ENCODE results near the gene ADGRV1. TPM values are rescaled to one million over a fixed set of nuclear protein-coding genes. Genes with fewer than 3 reads are reported as not detected.
A peak's percentile ranks its signal among the peaks of the same experiment; 100 is the strongest.

Gene ADGRV1
- total RNA-seq, 2 experiments from 2014 or later: not detected

- Histone ChIP-seq H3K79me2 (ENCODE audit: insufficient read depth, low read depth, low read length) (no peaks in the 10 kb centered on the region), H3K4me1 (ENCODE audit: insufficient read depth, low read length, poor library complexity, severe bottlenecking) (no peaks in the 10 kb centered on the region), H3K36me3 (ENCODE audit: insufficient read depth, low read length) (no peaks in the 10 kb centered on the region), H3K4me2 (ENCODE audit: low read length) (no peak overlapping the region), H3K27ac (ENCODE audit: low read depth, low read length, poor library complexity, severe bottlenecking) (no peak overlapping the region), H3K9me2 (ENCODE audit: insufficient read depth, low read length) (no peaks in the 10 kb centered on the region), H3K4me3 (ENCODE audit: low read depth, low read length, poor library complexity, severe bottlenecking) (no peak overlapping the region), H4K20me1 (ENCODE audit: insufficient read depth, low read length) (no peaks in the 10 kb centered on the region), H3K9me3 (ENCODE audit: low read length) (no peaks in the 10 kb centered on the region), H2AFZ (ENCODE audit: low read length) (no peak overlapping the region)
- peak; percentile 5 for DNase-seq (ENCODE audit: low spot score)
- POLR2A ChIA-PET: no interaction called here
- intact Hi-C loops (cut with micrococcal nuclease; ENCODE audit: unreplicated experiment): no loop called here
- TF ChIP-seq EZH2phosphoT487 (IDR thresholded peaks at IDR 0.05; ENCODE audit: borderline replicate concordance, low read depth, low read length) (no peak), CTCF (conservative IDR thresholded peaks at IDR 0.05; ENCODE audit: low read length) (peak; percentile 76)
- BruUV-seq (replicated peaks): no TSS peak
- CTCF ChIA-PET (ENCODE audit: unreplicated experiment): no interaction called here
Observed at GRCh38 chr5:90866333-90866732, 307.7 kb downstream of the ADGRV1 start.

- Histone ChIP-seq H4K20me1 (ENCODE audit: insufficient read depth, low read length) (no peaks in the 10 kb centered on the region), H3K4me3 (ENCODE audit: low read depth, low read length, poor library complexity, severe bottlenecking) (no peak overlapping the region), H3K27ac (ENCODE audit: low read depth, low read length, poor library complexity, severe bottlenecking) (no peak overlapping the region), H3K4me2 (ENCODE audit: low read length) (no peak overlapping the region), H3K36me3 (ENCODE audit: insufficient read depth, low read length) (no peaks in the 10 kb centered on the region), H3K9me2 (ENCODE audit: insufficient read depth, low read length) (no peaks in the 10 kb centered on the region), H3K79me2 (ENCODE audit: insufficient read depth, low read depth, low read length) (no peaks in the 10 kb centered on the region), H2AFZ (ENCODE audit: low read length) (no peak overlapping the region), H3K4me1 (ENCODE audit: insufficient read depth, low read length, poor library complexity, severe bottlenecking) (no peaks in the 10 kb centered on the region), H3K9me3 (ENCODE audit: low read length) (no peaks in the 10 kb centered on the region)
- no peak for TF ChIP-seq CTCF (conservative IDR thresholded peaks at IDR 0.05; ENCODE audit: low read length)
- TF ChIP-seq EZH2phosphoT487 (IDR thresholded peaks at IDR 0.05; ENCODE audit: borderline replicate concordance, low read depth, low read length): no peak
- CTCF ChIA-PET (ENCODE audit: unreplicated experiment): no interaction called here
- POLR2A ChIA-PET: no interaction called here
- intact Hi-C loops (cut with micrococcal nuclease; ENCODE audit: unreplicated experiment): no loop called here
- DNase-seq (ENCODE audit: low spot score): no peak
- no TSS peak for BruUV-seq (replicated peaks)
Observed at GRCh38 chr5:90866915-90867731, 308.5 kb downstream of the ADGRV1 start.

GRCh38 chr5:90868799-90869198 is 310.2 kb downstream of the ADGRV1 start:
- Histone ChIP-seq H4K20me1 (ENCODE audit: insufficient read depth, low read length) (no peaks in the 10 kb centered on the region), H3K9me2 (ENCODE audit: insufficient read depth, low read length) (no peaks in the 10 kb centered on the region), H3K4me3 (ENCODE audit: low read depth, low read length, poor library complexity, severe bottlenecking) (no peak overlapping the region), H3K4me2 (ENCODE audit: low read length) (no peak overlapping the region), H3K27ac (ENCODE audit: low read depth, low read length, poor library complexity, severe bottlenecking) (no peak overlapping the region), H3K4me1 (ENCODE audit: insufficient read depth, low read length, poor library complexity, severe bottlenecking) (no peaks in the 10 kb centered on the region), H2AFZ (ENCODE audit: low read length) (no peak overlapping the region), H3K79me2 (ENCODE audit: insufficient read depth, low read depth, low read length) (no peaks in the 10 kb centered on the region), H3K36me3 (ENCODE audit: insufficient read depth, low read length) (no peaks in the 10 kb centered on the region), H3K9me3 (ENCODE audit: low read length) (no peaks in the 10 kb centered on the region)
- TF ChIP-seq CTCF (conservative IDR thresholded peaks at IDR 0.05; ENCODE audit: low read length) (no peak), EZH2phosphoT487 (IDR thresholded peaks at IDR 0.05; ENCODE audit: borderline replicate concordance, low read depth, low read length) (no peak)
- intact Hi-C loops (cut with micrococcal nuclease; ENCODE audit: unreplicated experiment): no loop called here
- CTCF ChIA-PET (ENCODE audit: unreplicated experiment): no interaction called here
- no TSS peak for BruUV-seq (replicated peaks)
- POLR2A ChIA-PET: no interaction called here
- no peak for DNase-seq (ENCODE audit: low spot score)
